ENCODE measurements around the gene TTPAL.

TTPAL gene

DNA sequence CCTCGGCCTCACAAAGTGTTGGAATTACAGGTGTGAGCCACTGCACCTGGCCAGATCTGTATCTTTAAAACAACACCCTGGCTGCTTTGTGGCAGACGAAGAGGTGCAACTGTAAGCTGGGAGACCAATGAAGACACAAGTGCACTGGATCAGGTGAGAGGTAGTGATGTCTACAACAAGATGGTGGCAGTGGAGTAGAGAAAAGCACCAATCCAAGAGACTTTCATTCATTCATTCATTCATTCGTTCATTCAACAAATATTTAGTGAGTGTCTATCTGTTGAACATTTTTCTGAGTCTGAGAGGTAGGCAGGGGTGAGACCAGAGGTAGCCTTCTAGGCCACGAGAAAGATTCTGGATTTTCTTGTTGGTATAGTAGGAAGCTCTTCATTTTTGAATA, 36.9 kb upstream of the TTPAL start:
- FAIRE-seq = no peak
- TF ChIP-seq POU2F2 (IDR thresholded peaks at IDR 0.05; ENCODE audit: low read depth, low read length) (no peak), SPI1 (IDR thresholded peaks at IDR 0.05; ENCODE audit: low read depth, low read length) (no peak), POLR2A (IDR thresholded peaks at IDR 0.05; ENCODE audit: low read depth, low read length) (no peak), POLR2AphosphoS5 (IDR thresholded peaks at IDR 0.05; ENCODE audit: low read depth, low read length) (no peak), TAF1 (IDR thresholded peaks at IDR 0.05; ENCODE audit: low read depth, low read length) (no peak), PAX5 (IDR thresholded peaks at IDR 0.05; ENCODE audit: insufficient read depth, low read length, severe bottlenecking) (no peak)
- DNase-seq (ENCODE audit: insufficient read length, low spot score) = no peak

DNA sequence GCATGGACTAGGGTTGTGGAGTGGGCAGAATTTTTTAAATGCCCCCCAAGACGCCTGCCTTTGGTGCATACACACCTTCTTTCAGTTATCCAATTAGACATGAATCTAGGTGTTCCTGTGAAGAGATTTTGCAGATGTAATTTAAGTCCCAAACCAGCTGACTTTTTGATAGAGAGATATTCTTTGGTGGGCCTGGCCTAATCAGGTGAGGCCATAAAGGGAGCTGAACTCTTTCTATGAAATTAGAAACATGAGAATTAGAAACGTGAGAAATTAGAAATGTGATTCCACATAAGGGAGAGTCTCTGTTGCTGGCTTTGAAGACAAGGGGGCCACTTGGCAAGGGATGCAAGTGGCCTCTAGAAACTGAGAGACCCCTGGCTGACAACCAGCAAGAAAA, 36.4 kb upstream of the TTPAL start:
- TF ChIP-seq PAX5 (IDR thresholded peaks at IDR 0.05; ENCODE audit: insufficient read depth, low read length, severe bottlenecking) (no peak), TAF1 (IDR thresholded peaks at IDR 0.05; ENCODE audit: low read depth, low read length) (no peak), SPI1 (IDR thresholded peaks at IDR 0.05; ENCODE audit: low read depth, low read length) (no peak), POLR2AphosphoS5 (IDR thresholded peaks at IDR 0.05; ENCODE audit: low read depth, low read length) (no peak), POU2F2 (IDR thresholded peaks at IDR 0.05; ENCODE audit: low read depth, low read length) (no peak), POLR2A (IDR thresholded peaks at IDR 0.05; ENCODE audit: low read depth, low read length) (no peak)
- FAIRE-seq = no peak
- DNase-seq (ENCODE audit: insufficient read length, low spot score) = no peak

DNA sequence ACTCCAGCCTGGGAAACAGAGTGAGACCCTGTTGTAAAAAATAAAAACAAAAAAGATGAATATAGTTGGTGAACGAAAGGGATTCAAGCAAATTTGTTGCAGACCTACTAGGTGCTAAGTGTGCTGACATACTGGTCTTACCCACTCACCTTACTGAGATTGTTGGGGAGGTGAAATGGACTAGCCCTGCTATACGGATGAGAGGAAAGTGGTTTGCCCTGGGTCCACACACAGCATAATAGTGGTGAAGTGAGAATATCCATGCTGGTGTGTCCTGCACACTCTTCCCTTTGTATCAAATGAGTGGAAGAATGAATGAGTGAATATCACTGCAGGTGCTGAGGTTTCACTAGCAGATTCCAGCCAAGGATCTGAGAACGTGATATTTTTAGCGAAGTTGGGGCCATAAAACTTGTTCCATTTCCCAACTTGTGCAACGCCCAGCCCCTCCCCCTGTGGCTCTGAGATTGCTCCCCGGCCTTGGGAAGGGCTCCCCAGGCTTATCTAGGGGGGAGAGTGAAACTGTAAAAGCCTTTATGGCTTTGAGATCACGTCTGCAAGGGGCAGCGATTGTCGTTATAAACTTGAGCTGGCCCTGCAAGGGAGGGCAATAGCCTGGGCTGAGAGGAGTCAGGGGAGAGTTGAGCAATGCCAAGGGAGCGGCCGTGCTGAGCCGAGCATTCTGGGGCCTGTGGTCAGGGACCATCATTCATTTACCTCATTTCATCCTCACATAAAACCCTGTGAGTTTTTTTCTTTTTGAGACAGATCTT, 33.2 kb upstream of the TTPAL start:
- TF ChIP-seq PAX5 (IDR thresholded peaks at IDR 0.05; ENCODE audit: insufficient read depth, low read length, severe bottlenecking) (no peak), POLR2A (IDR thresholded peaks at IDR 0.05; ENCODE audit: low read depth, low read length) (no peak), SPI1 (IDR thresholded peaks at IDR 0.05; ENCODE audit: low read depth, low read length) (no peak), POU2F2 (IDR thresholded peaks at IDR 0.05; ENCODE audit: low read depth, low read length) (no peak), POLR2AphosphoS5 (IDR thresholded peaks at IDR 0.05; ENCODE audit: low read depth, low read length) (no peak), TAF1 (IDR thresholded peaks at IDR 0.05; ENCODE audit: low read depth, low read length) (no peak)
- DNase-seq (ENCODE audit: insufficient read length, low spot score) (no peak), FAIRE-seq (no peak)

GRCh38 chr20:44445742-44446710, 29.6 kb upstream of the TTPAL start:
- no peak for FAIRE-seq
- TF ChIP-seq POLR2AphosphoS5 (IDR thresholded peaks at IDR 0.05; ENCODE audit: low read depth, low read length) (no peak), POU2F2 (IDR thresholded peaks at IDR 0.05; ENCODE audit: low read depth, low read length) (no peak), PAX5 (IDR thresholded peaks at IDR 0.05; ENCODE audit: insufficient read depth, low read length, severe bottlenecking) (no peak), TAF1 (IDR thresholded peaks at IDR 0.05; ENCODE audit: low read depth, low read length) (no peak), SPI1 (IDR thresholded peaks at IDR 0.05; ENCODE audit: low read depth, low read length) (no peak), POLR2A (IDR thresholded peaks at IDR 0.05; ENCODE audit: low read depth, low read length) (no peak)

DNA sequence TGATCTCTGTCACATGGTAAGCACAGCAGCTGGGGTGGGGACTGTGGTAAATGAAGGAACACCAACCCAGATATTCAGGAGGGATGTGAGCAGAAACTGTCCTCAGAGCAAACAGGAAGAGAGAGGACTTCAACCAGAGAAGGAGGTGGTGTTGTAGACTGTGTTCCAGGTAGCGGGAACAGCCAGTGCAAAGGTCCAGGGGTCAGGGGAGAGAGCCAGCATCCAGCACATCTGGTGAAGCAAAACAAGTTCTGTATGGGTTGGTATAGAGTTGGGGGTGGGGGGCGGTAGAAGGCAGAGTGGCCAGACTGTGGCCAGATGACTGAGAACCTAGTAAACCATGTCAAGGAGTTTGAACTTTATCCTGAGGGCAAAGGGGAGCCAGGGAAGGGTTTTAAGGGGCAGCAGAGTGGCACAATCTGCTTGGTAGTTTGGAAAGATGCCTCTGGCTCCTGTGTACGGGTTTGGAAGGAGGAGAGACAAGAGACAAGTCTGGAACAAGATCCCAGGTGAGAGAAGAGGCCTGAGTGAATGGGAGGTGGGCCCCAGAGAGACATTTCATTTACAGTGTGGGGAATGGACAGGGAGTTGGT, 27.8 kb upstream of the TTPAL start:
- DNase-seq (ENCODE audit: insufficient read length, low spot score) = no peak
- no peak for FAIRE-seq
- no peak for TF ChIP-seq TAF1 (IDR thresholded peaks at IDR 0.05; ENCODE audit: low read depth, low read length)
- TF ChIP-seq PAX5 (IDR thresholded peaks at IDR 0.05; ENCODE audit: insufficient read depth, low read length, severe bottlenecking) = no peak
- TF ChIP-seq SPI1 (IDR thresholded peaks at IDR 0.05; ENCODE audit: low read depth, low read length) = no peak
- TF ChIP-seq POLR2A (IDR thresholded peaks at IDR 0.05; ENCODE audit: low read depth, low read length) = no peak
- no peak for TF ChIP-seq POLR2AphosphoS5 (IDR thresholded peaks at IDR 0.05; ENCODE audit: low read depth, low read length)
- TF ChIP-seq POU2F2 (IDR thresholded peaks at IDR 0.05; ENCODE audit: low read depth, low read length) = no peak

More at GRCh38 chr20:44445742-44446710, 29.6 kb upstream of the TTPAL start:
- DNase-seq (ENCODE audit: insufficient read length, low spot score) = no peak

GRCh38 chr20:44448753-44449546, 26.7 kb upstream of the TTPAL start:
- DNase-seq (ENCODE audit: insufficient read length, low spot score) (no peak), FAIRE-seq (no peak)
- TF ChIP-seq POU2F2 (IDR thresholded peaks at IDR 0.05; ENCODE audit: low read depth, low read length) (no peak), SPI1 (IDR thresholded peaks at IDR 0.05; ENCODE audit: low read depth, low read length) (no peak), PAX5 (IDR thresholded peaks at IDR 0.05; ENCODE audit: insufficient read depth, low read length, severe bottlenecking) (no peak), TAF1 (IDR thresholded peaks at IDR 0.05; ENCODE audit: low read depth, low read length) (no peak), POLR2A (IDR thresholded peaks at IDR 0.05; ENCODE audit: low read depth, low read length) (no peak), POLR2AphosphoS5 (IDR thresholded peaks at IDR 0.05; ENCODE audit: low read depth, low read length) (no peak)

DNA sequence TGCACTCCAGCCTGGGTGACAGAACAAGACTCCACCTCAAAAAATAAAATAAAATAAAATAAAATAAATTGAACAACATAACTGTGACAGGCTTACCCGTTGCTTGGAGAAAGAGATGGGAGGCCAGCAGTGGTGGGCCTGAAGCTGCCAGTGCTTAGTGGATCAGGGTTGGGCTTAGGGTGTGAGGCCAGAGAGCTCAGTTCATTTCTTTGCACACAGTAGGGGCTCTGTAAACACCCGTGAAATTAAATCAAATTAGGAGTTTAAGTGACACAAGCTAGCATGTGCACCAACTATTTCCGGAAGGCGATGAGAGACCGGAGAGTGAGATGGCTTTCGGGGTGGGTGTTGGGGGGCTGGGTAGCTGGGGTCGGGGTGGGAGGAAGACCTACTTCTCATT, 25.8 kb upstream of the TTPAL start:
- TF ChIP-seq SPI1 (IDR thresholded peaks at IDR 0.05; ENCODE audit: low read depth, low read length) (no peak), PAX5 (IDR thresholded peaks at IDR 0.05; ENCODE audit: insufficient read depth, low read length, severe bottlenecking) (no peak), POLR2A (IDR thresholded peaks at IDR 0.05; ENCODE audit: low read depth, low read length) (no peak), TAF1 (IDR thresholded peaks at IDR 0.05; ENCODE audit: low read depth, low read length) (no peak), POU2F2 (IDR thresholded peaks at IDR 0.05; ENCODE audit: low read depth, low read length) (no peak), POLR2AphosphoS5 (IDR thresholded peaks at IDR 0.05; ENCODE audit: low read depth, low read length) (no peak)
- no peak for FAIRE-seq
- DNase-seq (ENCODE audit: insufficient read length, low spot score) = no peak

- TF ChIP-seq POLR2AphosphoS5 (IDR thresholded peaks at IDR 0.05; ENCODE audit: low read depth, low read length) (no peak), POLR2A (IDR thresholded peaks at IDR 0.05; ENCODE audit: low read depth, low read length) (no peak), POU2F2 (IDR thresholded peaks at IDR 0.05; ENCODE audit: low read depth, low read length) (no peak), SPI1 (IDR thresholded peaks at IDR 0.05; ENCODE audit: low read depth, low read length) (no peak), PAX5 (IDR thresholded peaks at IDR 0.05; ENCODE audit: insufficient read depth, low read length, severe bottlenecking) (no peak), TAF1 (IDR thresholded peaks at IDR 0.05; ENCODE audit: low read depth, low read length) (no peak)
- FAIRE-seq (no peak), DNase-seq (ENCODE audit: insufficient read length, low spot score) (no peak)
Observed at GRCh38 chr20:44450281-44450889, 25.3 kb upstream of the TTPAL start.
